Stimulated activated effector memory CD8-positive, alpha-beta T cell treated with anti-CD3 and anti-CD28 coated beads, Interleukin-12 subunit alpha, Interleukin-12 subunit beta, amount 100 ng/mL, for 72 hours (primary cell): ENCODE results near the gene CISTR.
"Not testable (repeated sequence)": the region's sequence is repeated elsewhere in the genome, so short reads cannot be mapped to it uniquely, and the experiment has no call there.

Experiments
- ATAC-seq: fragments of 150-1000 bp; cut with Tn5 transposase; 2 replicates; pipeline ENCODE4 v1.10.0; 2021
- DNase-seq, 2 donors: peaks; one replicate each; pipeline ENCODE4 v3.0.0; 2021 to 2022; ENCODE audit warnings: low spot score in 2 of 2
- H3K27ac Mint-ChIP-seq: one replicate; pipeline ENCODE4 v1.8.0; 2022; ENCODE audit warnings: mild to moderate bottlenecking, mixed read lengths
- H3K36me3 Mint-ChIP-seq: one replicate; pipeline ENCODE4 v1.8.0; 2022; ENCODE audit warnings: mild to moderate bottlenecking, mixed read lengths
- H3K4me1 Mint-ChIP-seq: one replicate; pipeline ENCODE4 v1.8.0; 2022; ENCODE audit warnings: mixed read lengths
- H3K4me3 Mint-ChIP-seq: one replicate; pipeline ENCODE4 v1.8.0; 2022; ENCODE audit warnings: mild to moderate bottlenecking, mixed read lengths
- H3K9me3 Mint-ChIP-seq: one replicate; pipeline ENCODE4 v1.8.0; 2022; ENCODE audit warnings: mixed read lengths

Gene CISTR

DNA sequence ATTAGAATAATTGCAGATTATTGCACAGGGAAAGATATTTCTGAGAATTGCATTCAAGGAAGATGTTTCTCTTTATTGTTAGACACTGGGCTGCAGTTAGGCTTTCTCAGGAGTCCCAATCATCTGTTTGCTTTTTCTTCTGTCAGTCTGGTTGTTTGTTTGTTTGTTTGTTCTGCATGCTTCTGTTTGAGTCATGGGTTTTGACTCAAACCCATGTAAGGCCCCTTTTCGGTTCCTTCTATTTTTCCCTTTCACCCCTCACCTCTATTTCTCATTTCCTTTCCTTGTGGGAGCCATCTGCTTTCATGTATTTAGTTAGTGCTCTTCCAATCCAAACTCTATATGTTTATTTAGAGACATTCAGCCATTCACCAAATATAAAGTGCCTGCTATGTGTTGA, 25.1 kb upstream of the CISTR start:
- Mint-ChIP-seq H3K4me3 (no peak overlapping the region), H3K4me1 (no peaks in the 10 kb centered on the region), H3K9me3 (no peaks in the 10 kb centered on the region), H3K27ac (no peak overlapping the region), H3K36me3 (no peaks in the 10 kb centered on the region)
- DNase-seq (no peak), ATAC-seq (no peak)

GRCh38 chr12:53775478-53776145, 23.8 kb upstream of the CISTR start:
- no peak for ATAC-seq
- DNase-seq: no peak
- Mint-ChIP-seq H3K27ac (no peak overlapping the region), H3K36me3 (no peaks in the 10 kb centered on the region), H3K4me1 (no peaks in the 10 kb centered on the region), H3K9me3 (no peaks in the 10 kb centered on the region), H3K4me3 (no peak overlapping the region)

DNA sequence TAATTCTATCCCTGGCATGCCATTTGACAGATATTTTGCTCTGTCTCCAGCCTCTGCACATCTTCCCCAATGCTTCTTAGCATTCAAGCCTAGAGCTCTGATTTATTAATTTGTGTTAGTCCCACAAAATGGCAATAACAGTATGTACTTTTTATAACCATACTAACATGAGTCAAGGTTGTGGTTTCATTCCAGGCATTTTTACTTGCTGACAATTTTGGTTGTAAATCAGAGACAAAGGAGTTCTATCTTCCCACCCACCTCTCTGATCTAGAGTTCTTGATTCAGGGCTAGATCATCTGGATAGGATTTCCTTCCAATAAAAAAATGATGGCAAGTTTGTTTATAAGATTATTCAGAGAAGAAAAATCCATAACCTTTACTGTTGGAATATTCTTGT, 18.5 kb upstream of the CISTR start:
- DNase-seq (no peak), ATAC-seq (no peak)
- H3K27ac Mint-ChIP-seq: no peak overlapping the region
- H3K9me3 Mint-ChIP-seq: no peaks in the 10 kb centered on the region
- no peak overlapping the region for H3K4me3 Mint-ChIP-seq
- H3K4me1 Mint-ChIP-seq: no peaks in the 10 kb centered on the region
- no peaks in the 10 kb centered on the region for H3K36me3 Mint-ChIP-seq

GRCh38 chr12:53768976-53769375, 17.2 kb upstream of the CISTR start:
- DNase-seq (no peak), ATAC-seq (no peak)
- H3K36me3 Mint-ChIP-seq: no peaks in the 10 kb centered on the region
- no peak overlapping the region for H3K27ac Mint-ChIP-seq
- H3K4me3 Mint-ChIP-seq: no peak overlapping the region
- no peaks in the 10 kb centered on the region for H3K9me3 Mint-ChIP-seq
- no peaks in the 10 kb centered on the region for H3K4me1 Mint-ChIP-seq

GRCh38 chr12:53766881-53767280, 15.1 kb upstream of the CISTR start:
- Mint-ChIP-seq H3K9me3 (no peaks in the 10 kb centered on the region), H3K27ac (no peak overlapping the region), H3K4me1 (no peaks in the 10 kb centered on the region), H3K4me3 (no peak overlapping the region), H3K36me3 (no peaks in the 10 kb centered on the region)
- DNase-seq: no peak
- no peak for ATAC-seq

- no peaks in the 10 kb centered on the region for H3K4me1 Mint-ChIP-seq
- H3K9me3 Mint-ChIP-seq: no peaks in the 10 kb centered on the region
- no peak overlapping the region for H3K27ac Mint-ChIP-seq
- DNase-seq (no peak), ATAC-seq (no peak)
- H3K4me3 Mint-ChIP-seq: no peak overlapping the region
- no peaks in the 10 kb centered on the region for H3K36me3 Mint-ChIP-seq
Observed at GRCh38 chr12:53765891-53766290, 14.1 kb upstream of the CISTR start.

DNA sequence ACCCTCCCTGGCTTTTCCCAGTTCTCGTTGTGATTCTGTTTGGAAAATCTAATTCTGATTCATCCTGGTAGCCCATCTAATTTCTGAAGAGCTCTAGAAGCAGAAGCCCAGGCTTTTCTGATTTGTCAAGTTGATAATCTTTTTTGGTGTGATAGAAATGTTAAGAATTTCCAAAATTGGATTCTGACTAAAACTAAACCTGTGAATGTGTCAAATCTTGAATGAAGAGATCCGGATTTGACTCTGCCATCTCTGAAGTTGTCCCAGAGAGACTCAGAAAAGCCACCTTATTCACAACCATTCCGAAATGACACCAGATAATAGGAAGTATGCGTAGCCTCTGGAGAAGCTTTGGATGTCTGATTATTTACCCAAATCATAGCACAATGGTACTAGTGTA, 12.8 kb upstream of the CISTR start:
- no peak for DNase-seq
- no peak overlapping the region for H3K4me3 Mint-ChIP-seq
- no peaks in the 10 kb centered on the region for H3K9me3 Mint-ChIP-seq
- no peaks in the 10 kb centered on the region for H3K36me3 Mint-ChIP-seq
- no peak overlapping the region for H3K27ac Mint-ChIP-seq
- ATAC-seq: peak; percentile 40
- no peaks in the 10 kb centered on the region for H3K4me1 Mint-ChIP-seq

DNA sequence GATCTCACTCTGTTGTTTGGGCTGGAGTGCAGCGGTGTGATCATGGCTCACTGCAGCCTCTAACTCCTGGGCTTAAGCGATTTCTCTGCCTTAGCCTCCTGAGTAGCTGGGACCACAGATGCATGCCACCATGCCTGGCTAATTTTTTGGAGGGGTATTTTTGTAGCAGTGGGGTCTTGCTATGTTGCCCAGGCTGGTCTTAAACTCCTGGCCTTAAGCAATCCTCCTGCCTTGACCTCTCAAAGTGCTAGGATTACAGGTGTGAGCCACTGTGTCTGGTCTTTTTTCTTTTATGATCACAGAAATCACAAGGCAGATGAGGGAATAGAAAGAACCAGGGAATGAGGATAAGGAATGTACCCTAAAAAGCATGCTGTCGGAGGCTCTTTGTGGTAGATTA, 11.0 kb upstream of the CISTR start:
- H3K27ac Mint-ChIP-seq, DNase-seq, ATAC-seq, H3K4me3 Mint-ChIP-seq, H3K9me3 Mint-ChIP-seq, H3K36me3 Mint-ChIP-seq: not testable (repeated sequence)
- peaks cover 10% of the 10 kb centered on the region for H3K4me1 Mint-ChIP-seq

- Mint-ChIP-seq H3K27ac (no peak overlapping the region), H3K4me3 (no peak overlapping the region), H3K4me1 (peaks cover 18% of the 10 kb centered on the region), H3K9me3 (no peaks in the 10 kb centered on the region), H3K36me3 (no peaks in the 10 kb centered on the region)
- DNase-seq (no peak), ATAC-seq (no peak)
Observed at GRCh38 chr12:53761306-53761705, 9.5 kb upstream of the CISTR start.

DNA sequence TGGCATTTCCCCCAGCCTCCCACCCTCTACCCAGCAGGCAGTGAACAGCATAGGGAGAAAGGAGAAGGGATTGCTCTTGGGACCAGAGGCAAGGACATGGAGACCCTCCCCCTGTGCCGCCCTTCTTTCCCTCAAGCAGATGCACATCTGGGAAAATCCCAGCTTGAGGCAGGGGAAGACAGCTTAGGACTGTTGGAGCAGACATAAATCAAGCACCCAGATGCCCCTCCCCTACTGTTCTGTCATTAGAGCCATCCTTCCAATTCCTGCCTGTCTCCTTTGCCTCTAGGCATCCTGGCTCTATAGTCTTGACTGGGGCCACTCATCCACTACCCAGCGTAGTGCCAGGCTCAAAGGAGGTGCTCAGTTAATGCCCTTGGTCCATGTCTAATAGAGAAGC, 7.5 kb upstream of the CISTR start:
- H3K36me3 Mint-ChIP-seq: no peaks in the 10 kb centered on the region
- no peak overlapping the region for H3K4me3 Mint-ChIP-seq
- DNase-seq (no peak), ATAC-seq (no peak)
- H3K4me1 Mint-ChIP-seq: peaks cover 28% of the 10 kb centered on the region
- peak overlapping the region; percentile 0 for H3K27ac Mint-ChIP-seq
- H3K9me3 Mint-ChIP-seq: no peaks in the 10 kb centered on the region

DNA sequence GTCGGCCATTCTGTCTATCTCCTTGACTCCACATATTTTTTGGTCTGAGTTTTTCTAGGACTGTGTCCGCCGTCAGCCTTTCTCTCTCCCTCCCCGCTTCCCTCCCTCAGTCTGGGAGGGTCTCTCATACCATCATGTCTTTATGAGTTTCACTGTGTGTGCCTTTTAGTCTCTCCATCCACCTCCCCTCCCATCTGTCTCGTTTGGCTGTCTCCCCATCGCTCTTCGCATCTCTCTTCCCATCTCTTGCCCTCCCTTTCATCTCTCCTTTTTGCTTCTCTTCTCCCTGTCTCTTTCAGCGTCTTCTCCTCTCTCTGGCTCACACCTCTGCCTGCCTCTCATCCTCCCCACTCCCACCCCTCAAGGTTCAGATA, 6.9 kb upstream of the CISTR start:
- no peaks in the 10 kb centered on the region for H3K36me3 Mint-ChIP-seq
- H3K4me3 Mint-ChIP-seq: peak overlapping the region; percentile 9
- H3K27ac Mint-ChIP-seq: peak overlapping the region; percentile 62
- no peaks in the 10 kb centered on the region for H3K9me3 Mint-ChIP-seq
- no peak for ATAC-seq
- no peak for DNase-seq
- H3K4me1 Mint-ChIP-seq: peaks cover 28% of the 10 kb centered on the region

DNA sequence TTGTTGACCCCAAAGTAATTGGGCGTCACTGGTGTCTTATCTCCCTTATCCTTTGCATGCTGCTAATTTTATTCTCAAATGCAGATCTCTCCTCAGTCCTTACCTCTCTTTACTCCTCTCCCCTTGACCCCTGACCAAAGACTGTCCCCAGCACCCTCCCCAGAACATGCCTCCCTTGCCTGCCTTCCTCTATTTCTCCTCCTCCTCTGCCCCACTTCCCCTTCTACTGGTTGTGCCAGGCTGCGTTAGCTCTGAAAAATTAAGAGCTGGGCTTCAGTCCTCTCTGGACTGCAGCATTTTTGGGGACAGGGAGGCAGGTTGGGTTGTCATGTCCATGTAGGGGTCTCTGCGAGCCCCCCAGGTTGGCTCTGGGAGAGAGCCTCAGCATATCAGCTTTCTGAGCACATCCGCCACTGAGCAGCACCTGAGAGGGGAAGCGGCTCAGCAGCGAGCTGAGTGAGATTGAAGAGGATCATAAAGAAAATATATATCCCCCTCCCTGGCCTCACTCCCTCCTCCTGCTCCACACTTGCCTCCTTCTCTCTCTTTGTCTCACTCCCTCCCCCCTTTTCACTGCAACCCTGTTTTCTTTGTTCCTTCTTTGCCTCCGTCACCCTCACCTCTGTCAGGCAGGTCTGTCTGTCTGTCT, 6.4 kb upstream of the CISTR start:
- DNase-seq: no peak
- Mint-ChIP-seq H3K36me3 (no peaks in the 10 kb centered on the region), H3K27ac (peak overlapping the region; percentile 62), H3K9me3 (no peaks in the 10 kb centered on the region), H3K4me1 (peaks cover 28% of the 10 kb centered on the region), H3K4me3 (peak overlapping the region; percentile 9)
- no peak for ATAC-seq

DNA sequence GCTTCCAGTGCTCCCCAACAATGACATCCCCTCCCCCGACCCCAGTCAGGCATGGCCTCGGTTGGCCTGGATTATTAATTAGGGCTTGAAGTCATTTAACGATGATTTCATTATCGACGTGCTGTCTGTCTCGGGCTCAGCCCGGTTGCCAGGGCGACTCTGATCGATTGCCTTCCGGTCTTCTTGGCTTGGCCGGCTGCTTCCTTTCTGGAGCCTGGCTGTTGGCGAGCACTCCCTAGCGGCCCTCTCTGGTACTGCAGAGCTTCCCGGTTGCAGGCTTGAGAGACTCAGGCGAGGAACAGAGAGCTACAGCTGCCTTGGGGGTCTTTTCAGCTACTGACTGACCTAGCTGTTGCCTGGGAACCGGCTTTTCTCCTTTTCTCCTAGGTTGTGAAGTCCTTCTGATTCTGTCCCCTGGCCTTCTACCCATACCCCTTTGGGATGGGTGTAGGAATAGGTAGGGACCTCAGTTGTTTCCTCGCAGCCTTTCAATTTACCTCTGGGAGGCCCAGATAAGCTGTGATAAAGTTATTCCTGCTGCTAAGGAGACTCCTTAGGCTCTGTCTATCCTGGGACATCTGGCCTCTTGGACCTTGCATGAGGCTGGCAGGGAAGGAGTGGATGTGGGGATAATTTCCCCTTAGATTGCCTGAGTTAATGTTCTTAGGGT, 5.5 kb upstream of the CISTR start:
- Mint-ChIP-seq H3K9me3 (no peaks in the 10 kb centered on the region), H3K27ac (peak overlapping the region; percentile 80), H3K4me3 (peak overlapping the region; percentile 53), H3K36me3 (no peaks in the 10 kb centered on the region), H3K4me1 (peaks cover 28% of the 10 kb centered on the region)
- DNase-seq (peak; percentile 90 to 95), ATAC-seq (peak; percentile 88)

DNA sequence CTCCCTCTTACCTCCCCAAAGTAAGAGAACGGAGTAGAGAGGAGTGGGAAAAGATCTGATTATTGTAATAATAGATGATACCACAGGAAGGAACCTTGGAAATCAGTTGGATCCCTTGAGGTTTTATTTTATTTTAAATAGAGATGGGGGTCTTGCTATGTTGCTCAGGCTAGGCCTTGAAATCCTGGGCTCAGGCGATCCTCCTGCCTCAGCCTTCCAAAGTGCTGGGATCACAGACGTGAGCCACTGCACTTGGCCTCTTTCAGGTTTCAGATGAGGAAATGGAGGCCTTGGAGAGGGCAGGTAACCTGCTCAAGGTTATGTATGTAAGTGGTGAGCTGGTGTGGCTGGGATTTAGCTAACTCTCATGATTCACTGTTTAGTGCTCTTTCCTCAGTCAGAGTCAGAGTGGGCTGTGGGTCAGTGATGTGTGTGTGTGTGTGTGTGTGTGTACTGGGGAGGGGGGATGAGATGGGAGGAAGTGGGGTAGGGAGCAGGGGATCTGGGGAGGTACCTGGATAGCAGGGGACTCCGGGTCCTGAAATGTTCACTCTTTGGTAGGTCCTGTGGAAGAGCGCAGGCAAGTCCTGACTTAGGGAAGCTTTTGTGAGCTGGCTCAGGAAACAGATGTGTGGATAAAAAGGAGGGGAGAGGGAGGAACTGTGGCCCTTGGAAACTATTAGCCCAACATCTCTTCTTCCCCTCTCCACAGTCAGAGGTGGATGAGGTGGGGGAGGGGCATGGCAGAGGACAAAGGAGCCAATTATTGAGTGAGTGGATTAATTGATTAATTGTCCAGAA, 4.7 kb upstream of the CISTR start:
- ATAC-seq (peak; percentile 57), DNase-seq (no peak)
- Mint-ChIP-seq H3K4me1 (peaks cover 28% of the 10 kb centered on the region), H3K27ac (peak overlapping the region; percentile 80), H3K4me3 (peak overlapping the region; percentile 53), H3K36me3 (no peaks in the 10 kb centered on the region), H3K9me3 (no peaks in the 10 kb centered on the region)

DNA sequence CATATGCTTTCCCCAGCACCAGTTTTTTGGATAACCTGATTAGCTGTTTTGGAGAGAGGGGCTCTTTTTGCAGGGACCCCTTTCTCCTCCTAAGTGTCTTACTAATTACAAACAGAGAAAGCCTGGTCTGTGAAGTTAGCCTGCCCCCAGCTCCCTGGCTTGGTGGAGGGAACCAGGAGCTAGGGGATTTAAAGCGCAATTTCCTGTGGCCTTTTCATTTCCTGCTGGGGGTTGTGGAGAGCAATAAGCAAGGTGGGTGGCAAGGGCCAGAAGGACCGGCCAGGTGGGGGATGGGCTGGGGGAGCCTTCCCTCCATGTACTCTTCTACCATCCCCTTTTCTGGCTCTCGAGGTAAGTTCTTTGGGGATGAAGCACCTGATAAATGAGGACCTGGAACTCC, 4.1 kb upstream of the CISTR start:
- Mint-ChIP-seq H3K4me3 (peak overlapping the region; percentile 53), H3K27ac (peak overlapping the region; percentile 80), H3K36me3 (no peaks in the 10 kb centered on the region), H3K9me3 (no peaks in the 10 kb centered on the region), H3K4me1 (peaks cover 28% of the 10 kb centered on the region)
- ATAC-seq (no peak), DNase-seq (no peak)
